ENCODE data around the gene NBPF3. TPM values are rescaled to one million over a fixed set of nuclear protein-coding genes. Genes with fewer than 3 reads are reported as not detected.

NBPF3 gene, protein sequence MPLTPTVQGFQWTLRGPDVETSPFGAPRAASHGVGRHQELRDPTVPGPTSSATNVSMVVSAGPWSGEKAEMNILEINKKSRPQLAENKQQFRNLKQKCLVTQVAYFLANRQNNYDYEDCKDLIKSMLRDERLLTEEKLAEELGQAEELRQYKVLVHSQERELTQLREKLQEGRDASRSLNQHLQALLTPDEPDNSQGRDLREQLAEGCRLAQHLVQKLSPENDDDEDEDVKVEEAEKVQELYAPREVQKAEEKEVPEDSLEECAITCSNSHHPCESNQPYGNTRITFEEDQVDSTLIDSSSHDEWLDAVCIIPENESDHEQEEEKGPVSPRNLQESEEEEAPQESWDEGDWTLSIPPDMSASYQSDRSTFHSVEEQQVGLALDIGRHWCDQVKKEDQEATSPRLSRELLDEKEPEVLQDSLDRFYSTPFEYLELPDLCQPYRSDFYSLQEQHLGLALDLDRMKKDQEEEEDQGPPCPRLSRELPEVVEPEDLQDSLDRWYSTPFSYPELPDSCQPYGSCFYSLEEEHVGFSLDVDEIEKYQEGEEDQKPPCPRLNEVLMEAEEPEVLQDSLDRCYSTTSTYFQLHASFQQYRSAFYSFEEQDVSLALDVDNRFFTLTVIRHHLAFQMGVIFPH
- total RNA-seq (2021; ENCODE audit: unreplicated experiment) = 15.9 TPM
- polyA plus RNA-seq (2012; ENCODE audit: insufficient read length) = 13.7 TPM
- percentile 60 among the genes with signal in this experiment for Bru-seq, nascent RNA
- BruChase-seq, experiment 1, labeled RNA remaining after a 2-hour chase = percentile 66 among the genes with signal in this experiment
- percentile 57 among the genes with signal in this experiment for BruChase-seq, experiment 2, labeled RNA remaining after a 6-hour chase
- long read RNA-seq, full-length matches to known transcripts = 5 of 35 reads
- long read RNA-seq, partial matches to known transcripts = 6 of 35 reads
- long read RNA-seq, other reads (novel, unspliced or antisense) = 24 of 35 reads

DNA sequence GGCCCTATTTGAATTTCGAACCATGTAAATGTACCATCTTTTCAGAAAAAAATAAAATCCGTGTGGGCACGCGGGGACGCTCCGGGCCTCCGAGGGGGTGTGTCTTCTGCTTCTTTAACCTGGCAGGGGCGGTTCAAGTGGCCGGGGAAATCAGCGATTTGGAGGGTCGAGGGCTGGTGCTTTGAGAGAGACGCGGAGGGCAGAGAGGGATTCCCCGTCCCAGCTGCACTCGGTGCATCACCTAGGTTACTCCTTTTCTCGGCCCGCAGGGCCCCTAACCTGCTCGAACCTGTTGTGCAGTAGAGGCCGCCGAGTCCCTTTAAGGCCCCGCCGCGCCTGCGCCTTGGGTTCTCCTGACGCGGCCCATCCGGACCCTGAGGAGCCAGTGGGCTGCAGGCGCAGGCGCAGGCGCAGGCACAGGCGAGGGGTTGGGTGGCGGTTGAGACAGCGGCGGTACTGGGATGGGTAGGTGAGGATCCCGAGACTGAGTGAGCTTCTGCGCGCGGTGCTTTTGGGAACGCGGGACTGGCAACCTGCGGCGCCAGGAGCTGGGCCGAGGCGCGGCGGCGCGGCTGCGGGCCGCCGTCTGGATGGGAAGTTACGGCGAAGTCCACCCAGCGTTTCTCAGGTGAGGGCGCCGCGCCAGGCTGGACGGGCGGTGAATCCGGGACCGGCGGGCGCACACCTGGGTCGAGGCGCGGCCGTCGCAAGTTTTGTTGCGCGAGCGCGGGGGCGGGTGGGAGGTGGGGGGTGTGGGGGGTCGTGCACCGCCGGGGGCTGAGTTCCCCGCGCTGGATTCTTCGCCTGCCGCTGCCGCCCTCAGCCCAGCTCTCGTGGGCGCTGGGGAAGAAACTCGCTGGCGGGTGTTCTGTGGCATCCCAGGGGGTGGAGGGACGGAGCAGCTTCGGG lies at the start of gene NBPF3:
TSS of gene NBPF3 (plus strand) at position 417 of the 909 bp plus-strand sequence. CDS start 4,950 bp downstream, outside the sequence.
- intact Hi-C loops (cut with micrococcal nuclease; ENCODE audit: unreplicated experiment) (no loop called here), in situ Hi-C loops (cut with HindIII; ENCODE audit: low pct_unique_long_range_greater_than_20kb, low sequenced_read_pairs) (no loop called here)
- DNase-seq (ENCODE audit: low read depth, low spot score) (peak; percentile 67), ATAC-seq (peak; percentile 95)
- Histone ChIP-seq H3K9me3 (ENCODE audit: control insufficient read depth, insufficient read depth, low read depth, low read length) (no peaks in the 10 kb centered on the region), H3K36me3 (ENCODE audit: control insufficient read depth, insufficient read depth, low read length) (no peaks in the 10 kb centered on the region), H3K27ac (ENCODE audit: low read length) (peak within 1 kb of the TSS; percentile 59), H3K27me3 (ENCODE audit: control insufficient read depth, insufficient read depth, low read length) (no peaks in the 10 kb centered on the region), H3K4me3 (ENCODE audit: low read depth in 2 of 2, low read length in 2 of 2) (peak within 1 kb of the TSS; percentile 57 to 74), H3K4me1 (ENCODE audit: control insufficient read depth, insufficient read depth, low read length) (peaks cover 9% of the 10 kb centered on the region)
- peak; percentile 47; the same call in 1 of the 2 replicates for TF ChIP-seq POLR2AphosphoS5 (IDR thresholded peaks at IDR 0.05; ENCODE audit: low read depth, low read length)
- TF ChIP-seq SIN3A (IDR thresholded peaks at IDR 0.05; ENCODE audit: borderline replicate concordance, insufficient read depth, low read depth, low read length) = peak; percentile 52; the same call in 1 of the 2 replicates
- peak; percentile 86 for TF ChIP-seq TCF7L2 (IDR thresholded peaks at IDR 0.05; ENCODE audit: low read depth, low read length)
- TF ChIP-seq, protein P1, sequence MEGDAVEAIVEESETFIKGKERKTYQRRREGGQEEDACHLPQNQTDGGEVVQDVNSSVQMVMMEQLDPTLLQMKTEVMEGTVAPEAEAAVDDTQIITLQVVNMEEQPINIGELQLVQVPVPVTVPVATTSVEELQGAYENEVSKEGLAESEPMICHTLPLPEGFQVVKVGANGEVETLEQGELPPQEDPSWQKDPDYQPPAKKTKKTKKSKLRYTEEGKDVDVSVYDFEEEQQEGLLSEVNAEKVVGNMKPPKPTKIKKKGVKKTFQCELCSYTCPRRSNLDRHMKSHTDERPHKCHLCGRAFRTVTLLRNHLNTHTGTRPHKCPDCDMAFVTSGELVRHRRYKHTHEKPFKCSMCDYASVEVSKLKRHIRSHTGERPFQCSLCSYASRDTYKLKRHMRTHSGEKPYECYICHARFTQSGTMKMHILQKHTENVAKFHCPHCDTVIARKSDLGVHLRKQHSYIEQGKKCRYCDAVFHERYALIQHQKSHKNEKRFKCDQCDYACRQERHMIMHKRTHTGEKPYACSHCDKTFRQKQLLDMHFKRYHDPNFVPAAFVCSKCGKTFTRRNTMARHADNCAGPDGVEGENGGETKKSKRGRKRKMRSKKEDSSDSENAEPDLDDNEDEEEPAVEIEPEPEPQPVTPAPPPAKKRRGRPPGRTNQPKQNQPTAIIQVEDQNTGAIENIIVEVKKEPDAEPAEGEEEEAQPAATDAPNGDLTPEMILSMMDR (IDR thresholded peaks at IDR 0.05) = no peak
- TF ChIP-seq REST (IDR thresholded peaks at IDR 0.05; ENCODE audit: insufficient read depth in 1 of 2, low read depth in 2 of 2, low read length in 1 of 2) = no peak
- CTCF ChIA-PET = no interaction called here
- BruUV-seq (replicated peaks) = no TSS peak
- POLR2A ChIA-PET = no interaction called here

DNA sequence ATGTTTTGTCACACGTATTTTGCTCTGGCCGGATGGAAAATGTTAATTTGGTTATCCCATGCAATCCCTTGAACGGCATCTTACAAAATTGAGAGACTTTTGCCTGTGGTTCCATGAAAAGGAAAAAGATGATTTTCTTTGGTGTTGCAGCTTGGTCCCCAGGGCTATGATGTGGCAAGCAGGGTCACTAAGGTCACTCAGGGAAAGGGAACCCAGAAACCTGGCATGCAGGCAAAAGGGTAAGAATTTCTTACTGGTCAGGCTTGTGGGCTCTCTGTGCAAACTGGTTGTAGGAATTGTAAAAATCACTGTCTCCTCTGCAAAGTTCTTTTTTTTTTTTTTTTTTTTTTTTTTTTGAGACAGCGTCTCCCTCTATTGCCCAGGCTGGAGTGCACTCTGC lies 48.4 kb upstream of the NBPF3 start:
- POLR2A ChIA-PET = no interaction called here
- Histone ChIP-seq H3K36me3 (ENCODE audit: control insufficient read depth, insufficient read depth, low read length) (no peaks in the 10 kb centered on the region), H3K9me3 (ENCODE audit: control insufficient read depth, insufficient read depth, low read depth, low read length) (no peaks in the 10 kb centered on the region), H3K27me3 (ENCODE audit: control insufficient read depth, insufficient read depth, low read length) (no peaks in the 10 kb centered on the region), H3K27ac (ENCODE audit: low read length) (no peak overlapping the region), H3K4me1 (ENCODE audit: control insufficient read depth, insufficient read depth, low read length) (no peaks in the 10 kb centered on the region), H3K4me3 (ENCODE audit: low read depth in 2 of 2, low read length in 2 of 2) (no peak overlapping the region)
- TF ChIP-seq, protein P1 (IDR thresholded peaks at IDR 0.05) = no peak
- TF ChIP-seq POLR2AphosphoS5 (IDR thresholded peaks at IDR 0.05; ENCODE audit: low read depth, low read length) = no peak
- no peak for TF ChIP-seq TCF7L2 (IDR thresholded peaks at IDR 0.05; ENCODE audit: low read depth, low read length)
- TF ChIP-seq SIN3A (IDR thresholded peaks at IDR 0.05; ENCODE audit: borderline replicate concordance, insufficient read depth, low read depth, low read length) = no peak
- no peak for TF ChIP-seq REST (IDR thresholded peaks at IDR 0.05; ENCODE audit: insufficient read depth in 1 of 2, low read depth in 2 of 2, low read length in 1 of 2)
- BruUV-seq (replicated peaks) = no TSS peak
- ATAC-seq (no peak), DNase-seq (ENCODE audit: low read depth, low spot score) (no peak)
- in situ Hi-C loops (cut with HindIII; ENCODE audit: low pct_unique_long_range_greater_than_20kb, low sequenced_read_pairs) = no loop called here
- intact Hi-C loops (cut with micrococcal nuclease; ENCODE audit: unreplicated experiment) = no loop called here
- CTCF ChIA-PET = no interaction called here
